Suprapubic skin (tissue), 4 donors: Measurements from ENCODE around the gene SPATA33. TPM values are rescaled to one million over a fixed set of nuclear protein-coding genes. Genes with fewer than 3 reads are reported as not detected.
"Not testable (repeated sequence)": the region's sequence is repeated elsewhere in the genome, so short reads cannot be mapped to it uniquely, and the experiment has no call there.

Source experiments
- DNase-seq, 2 donors: peaks; one replicate each; pipeline ENCODE4 v3.0.0-alpha.2; 2019; ENCODE audit warnings: low spot score in 2 of 2
- H3K27ac ChIP-seq: fragments of 200-600 bp; sonication (generic); one replicate; pipeline ENCODE4 v1.5.1; 2019
- H3K27me3 ChIP-seq: fragments of 200-600 bp; sonication (generic); one replicate; pipeline ENCODE4 v1.5.1; 2019
- H3K36me3 ChIP-seq: fragments of 200-600 bp; sonication (generic); one replicate; pipeline ENCODE4 v1.5.1; 2019
- H3K4me1 ChIP-seq: fragments of 200-600 bp; sonication (generic); one replicate; pipeline ENCODE4 v1.5.1; 2019
- H3K4me3 ChIP-seq: fragments of 200-600 bp; sonication (generic); one replicate; pipeline ENCODE4 v1.5.1; 2019; ENCODE audit warnings: mild to moderate bottlenecking
- H3K9me3 ChIP-seq: fragments of 200-600 bp; sonication (generic); one replicate; pipeline ENCODE4 v1.5.1; 2019
- CTCF ChIP-seq, 2 donors: fragments of 200-600 bp in 1 of 2; fragments of 450-650 bp in 1 of 2; sonication (generic) in 1 of 2; IDR thresholded peaks; one replicate each; pipeline ENCODE4 v1.5.1; 2016 to 2019; ENCODE audit warnings: antibody characterized with exemption in 2 of 2, mild to moderate bottlenecking in 1 of 2, moderate library complexity in 1 of 2
- EP300 ChIP-seq: sonication (generic); formaldehyde crosslinking; IDR thresholded peaks from one replicate; pipeline ENCODE4 v1.6.1; 2017; ENCODE audit warnings: antibody characterized with exemption
- POLR2A ChIP-seq, 2 donors: fragments of 450-650 bp; IDR thresholded peaks; one replicate each; pipeline ENCODE4 v1.6.1; 2017; ENCODE audit warnings: antibody characterized with exemption in 2 of 2, mild to moderate bottlenecking in 2 of 2, moderate library complexity in 2 of 2
- POLR2AphosphoS5 ChIP-seq, 3 donors: sonication (generic); formaldehyde crosslinking; IDR thresholded peaks; one replicate each; pipeline ENCODE4 v1.6.1; 2017; ENCODE audit warnings: antibody characterized with exemption in 3 of 3
- WGBS: methylation state at CpG from one replicate; pipeline ENCODE4 v1.1.5; 2018; 5-methylcytosine and 5-hydroxymethylcytosine counted together
- total RNA-seq, 4 donors: library from RNA; depleted of rRNA; stranded (reverse); fragments of >200 nt; gene quantifications; one replicate each; pipeline ENCODE4 v1.1.0, GENCODE V29; 2016

The SPATA33 gene
- total RNA-seq, 4 donors from 2014 or later, result 3.2 to 9.7 (median 4.4) TPM

- Histone ChIP-seq H3K4me1 (peaks cover 23% of the 10 kb centered on the region), H3K9me3 (no peaks in the 10 kb centered on the region), H3K27me3 (no peaks in the 10 kb centered on the region), H3K4me3 (no peak overlapping the region), H3K27ac (no peak overlapping the region), H3K36me3 (peaks cover 58% of the 10 kb centered on the region)
- WGBS, result 76% methylated on average over 4 of the region's 18 CpGs
- DNase-seq, result no peak
- TF ChIP-seq CTCF (IDR thresholded peaks at IDR 0.05) (no peak), POLR2A (IDR thresholded peaks at IDR 0.05) (no peak), EP300 (no peak), POLR2AphosphoS5 (IDR thresholded peaks at IDR 0.05) (no peak)
Measured at GRCh38 chr16:89696670-89697128, 39.1 kb downstream of the SPATA33 start.

GRCh38 chr16:89697161-89697615 is 39.6 kb downstream of the SPATA33 start:
- Histone ChIP-seq H3K27me3 (no peaks in the 10 kb centered on the region), H3K4me3 (no peak overlapping the region), H3K9me3 (no peaks in the 10 kb centered on the region), H3K27ac (no peak overlapping the region), H3K36me3 (peaks cover 54% of the 10 kb centered on the region), H3K4me1 (peaks cover 28% of the 10 kb centered on the region)
- WGBS, result 90% methylated on average over 15 of the region's 19 CpGs
- no peak for DNase-seq
- TF ChIP-seq POLR2A (IDR thresholded peaks at IDR 0.05) (no peak), CTCF (IDR thresholded peaks at IDR 0.05) (no peak), EP300 (no peak)

- 77% methylated on average over 18 of the region's 32 CpGs for WGBS
- no peaks in the 10 kb centered on the region for H3K27me3 ChIP-seq
- no peaks in the 10 kb centered on the region for H3K9me3 ChIP-seq
- DNase-seq, result no peak
- peaks cover 48% of the 10 kb centered on the region for H3K36me3 ChIP-seq
- TF ChIP-seq EP300 (no peak), POLR2A (IDR thresholded peaks at IDR 0.05) (no peak), CTCF (IDR thresholded peaks at IDR 0.05) (no peak), POLR2AphosphoS5 (IDR thresholded peaks at IDR 0.05) (no peak)
- H3K4me3 ChIP-seq, result no peak overlapping the region
- H3K27ac ChIP-seq, result no peak overlapping the region
- peaks cover 31% of the 10 kb centered on the region for H3K4me1 ChIP-seq
Measured at GRCh38 chr16:89697616-89698331, 40.1 kb downstream of the SPATA33 start.

GRCh38 chr16:89698717-89699116 is 41.1 kb downstream of the SPATA33 start:
- not testable (repeated sequence) for H3K27ac ChIP-seq, H3K27me3 ChIP-seq, H3K9me3 ChIP-seq, DNase-seq, H3K4me3 ChIP-seq
- Histone ChIP-seq H3K36me3 (peaks cover 38% of the 10 kb centered on the region), H3K4me1 (peaks cover 31% of the 10 kb centered on the region)
- WGBS, result 97% methylated on average over 14 of the region's 14 CpGs

GRCh38 chr16:89699629-89700099 is 42.0 kb downstream of the SPATA33 start:
- Histone ChIP-seq H3K27ac (peak overlapping the region; percentile 76), H3K36me3 (peaks cover 29% of the 10 kb centered on the region), H3K4me3 (peak overlapping the region; percentile 81), H3K4me1 (peaks cover 31% of the 10 kb centered on the region)
- DNase-seq, result peak in 1 of 2 donors; percentile 64
- H3K9me3 ChIP-seq, H3K27me3 ChIP-seq: not testable (repeated sequence)
- 56% methylated on average over 18 of the region's 18 CpGs for WGBS

GRCh38 chr16:89700100-89700648 is 42.5 kb downstream of the SPATA33 start:
- peaks cover 31% of the 10 kb centered on the region for H3K4me1 ChIP-seq
- H3K9me3 ChIP-seq, result no peaks in the 10 kb centered on the region
- peak overlapping the region; percentile 81 for H3K4me3 ChIP-seq
- TF ChIP-seq POLR2A (IDR thresholded peaks at IDR 0.05) (no peak), EP300 (no peak), CTCF (IDR thresholded peaks at IDR 0.05) (peak; percentile 65 to 73), POLR2AphosphoS5 (IDR thresholded peaks at IDR 0.05) (peak in 1 of 3 donors; percentile 87)
- H3K27me3 ChIP-seq, result no peaks in the 10 kb centered on the region
- DNase-seq, result peak; percentile 98 to 99
- peaks cover 24% of the 10 kb centered on the region for H3K36me3 ChIP-seq
- H3K27ac ChIP-seq, result peak overlapping the region; percentile 76
- 0% methylated on average over 4 of the region's 30 CpGs for WGBS
